NCI-H2196 (cell line): ENCODE measurements around the gene MDM1.

Experiments
- DNase-seq: peaks from one replicate; lab custom pipeline; 2025; ENCODE audit not compliant: unreplicated experiment; lab: John Stamatoyannopoulos, UW

The MDM1 gene, protein sequence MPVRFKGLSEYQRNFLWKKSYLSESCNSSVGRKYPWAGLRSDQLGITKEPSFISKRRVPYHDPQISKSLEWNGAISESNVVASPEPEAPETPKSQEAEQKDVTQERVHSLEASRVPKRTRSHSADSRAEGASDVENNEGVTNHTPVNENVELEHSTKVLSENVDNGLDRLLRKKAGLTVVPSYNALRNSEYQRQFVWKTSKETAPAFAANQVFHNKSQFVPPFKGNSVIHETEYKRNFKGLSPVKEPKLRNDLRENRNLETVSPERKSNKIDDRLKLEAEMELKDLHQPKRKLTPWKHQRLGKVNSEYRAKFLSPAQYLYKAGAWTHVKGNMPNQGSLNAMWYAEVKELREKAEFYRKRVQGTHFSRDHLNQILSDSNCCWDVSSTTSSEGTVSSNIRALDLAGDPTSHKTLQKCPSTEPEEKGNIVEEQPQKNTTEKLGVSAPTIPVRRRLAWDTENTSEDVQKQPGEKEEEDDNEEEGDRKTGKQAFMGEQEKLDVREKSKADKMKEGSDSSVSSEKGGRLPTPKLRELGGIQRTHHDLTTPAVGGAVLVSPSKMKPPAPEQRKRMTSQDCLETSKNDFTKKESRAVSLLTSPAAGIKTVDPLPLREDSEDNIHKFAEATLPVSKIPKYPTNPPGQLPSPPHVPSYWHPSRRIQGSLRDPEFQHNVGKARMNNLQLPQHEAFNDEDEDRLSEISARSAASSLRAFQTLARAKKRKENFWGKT

GRCh38 chr12:68331869-68332727 lies at the start of gene MDM1:
Gene MDM1, minus strand, starts transcription at chr12:68332362. Its CDS starts 117 bp downstream, at chr12:68332245.
- peak; percentile 99 for DNase-seq

GRCh38 chr12:68381476-68382219 lies 49.5 kb upstream of the MDM1 start:
- DNase-seq, result no peak

DNA sequence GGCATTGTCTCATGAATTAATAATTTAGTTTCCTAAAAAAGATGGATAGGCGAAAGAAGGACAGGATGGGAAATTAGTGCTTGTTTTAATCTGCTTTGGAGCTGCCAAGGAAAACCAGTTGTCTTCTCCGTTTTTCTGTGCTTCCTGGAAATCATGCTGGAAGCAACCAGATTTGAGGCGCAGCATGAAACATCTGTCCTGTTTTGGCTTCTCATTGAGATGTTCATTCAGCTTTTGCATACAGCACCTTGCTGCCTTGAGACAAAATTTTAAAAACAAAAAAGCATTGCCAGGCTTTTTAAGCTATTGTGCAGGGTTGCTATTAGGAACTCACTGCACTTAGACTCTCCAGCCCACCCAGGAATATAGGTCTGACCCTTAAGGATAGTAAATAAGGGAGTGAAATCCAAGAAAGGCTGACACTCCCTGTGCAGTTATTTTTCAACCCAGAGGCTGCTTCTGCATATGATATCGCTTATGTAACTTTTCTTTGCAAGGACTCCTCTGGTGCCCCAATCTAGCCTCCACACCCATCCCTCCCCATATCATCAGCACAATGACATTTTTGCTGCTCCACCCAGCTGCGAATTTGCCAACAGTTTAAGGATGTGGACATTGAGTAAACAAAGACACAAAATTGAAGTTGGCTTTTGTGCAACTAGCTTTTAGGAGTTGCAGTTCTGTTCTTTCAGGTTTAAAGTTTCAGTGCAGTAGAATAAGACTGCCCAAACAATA lies 46.9 kb upstream of the MDM1 start:
- DNase-seq, result no peak

- no peak for DNase-seq
Observed at GRCh38 chr12:68377881-68378280, 45.7 kb upstream of the MDM1 start.

DNA sequence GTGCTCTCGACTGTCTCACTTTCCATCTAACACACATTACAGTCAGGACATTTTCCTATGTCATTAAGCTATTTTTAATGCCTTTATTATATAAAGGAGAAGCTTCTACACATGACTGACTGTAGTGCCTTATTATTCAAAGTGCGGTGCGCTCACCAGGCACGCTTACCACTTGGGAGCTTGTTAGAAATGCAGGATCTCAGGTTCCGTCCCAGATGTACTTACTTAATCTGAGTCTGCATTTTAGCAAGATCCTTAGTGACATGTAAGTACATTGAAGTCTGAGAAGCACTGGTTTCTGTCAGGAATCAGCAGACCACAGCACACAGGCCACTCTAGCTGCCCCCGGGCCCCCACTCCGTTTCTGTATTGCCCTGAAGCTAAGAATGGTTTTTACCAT lies 44.7 kb upstream of the MDM1 start:
- no peak for DNase-seq

DNA sequence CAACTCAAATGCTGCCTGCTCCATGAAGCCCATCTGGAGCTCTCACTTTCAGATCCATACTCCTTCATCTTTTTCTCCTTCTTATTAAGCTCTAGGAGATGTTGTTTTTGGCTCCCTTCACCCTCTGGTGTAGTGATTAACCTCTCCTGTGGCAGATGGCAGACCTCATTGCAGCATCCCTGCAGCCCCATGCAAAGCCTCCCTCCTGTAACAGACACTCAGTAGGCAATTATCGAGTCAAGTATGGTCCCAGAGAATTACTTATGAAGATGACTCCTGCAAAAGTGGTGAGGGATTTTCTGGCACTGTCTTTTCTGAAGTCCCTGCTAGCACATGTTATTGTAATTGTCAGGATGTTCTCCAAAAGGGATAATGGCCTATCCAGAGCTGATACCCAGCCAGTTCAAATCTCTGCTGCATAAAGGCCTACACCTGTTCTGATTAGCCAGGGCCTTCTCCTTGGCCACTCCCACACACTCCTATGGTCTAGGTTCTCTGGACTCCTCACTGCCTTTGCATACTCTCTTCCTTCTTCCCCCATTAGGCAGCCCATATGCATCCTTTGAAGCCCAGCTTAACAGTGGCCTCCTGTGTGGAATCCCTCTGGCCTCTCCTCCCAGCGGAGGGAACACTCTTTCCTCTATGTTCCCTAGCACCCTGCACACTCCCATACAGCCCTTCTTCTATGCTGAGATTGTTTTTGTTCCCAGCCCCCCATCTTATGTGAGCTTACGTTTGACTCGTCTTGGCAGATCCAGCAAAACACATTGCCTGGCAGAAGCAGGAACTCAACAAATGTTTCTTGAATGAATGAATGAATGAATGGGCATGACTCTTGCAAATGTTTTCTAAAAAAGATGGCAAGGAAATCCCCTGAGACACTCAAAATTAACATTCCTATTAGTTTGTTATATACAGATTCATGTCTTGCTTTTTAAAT lies 43.9 kb upstream of the MDM1 start:
- DNase-seq, result no peak

DNA sequence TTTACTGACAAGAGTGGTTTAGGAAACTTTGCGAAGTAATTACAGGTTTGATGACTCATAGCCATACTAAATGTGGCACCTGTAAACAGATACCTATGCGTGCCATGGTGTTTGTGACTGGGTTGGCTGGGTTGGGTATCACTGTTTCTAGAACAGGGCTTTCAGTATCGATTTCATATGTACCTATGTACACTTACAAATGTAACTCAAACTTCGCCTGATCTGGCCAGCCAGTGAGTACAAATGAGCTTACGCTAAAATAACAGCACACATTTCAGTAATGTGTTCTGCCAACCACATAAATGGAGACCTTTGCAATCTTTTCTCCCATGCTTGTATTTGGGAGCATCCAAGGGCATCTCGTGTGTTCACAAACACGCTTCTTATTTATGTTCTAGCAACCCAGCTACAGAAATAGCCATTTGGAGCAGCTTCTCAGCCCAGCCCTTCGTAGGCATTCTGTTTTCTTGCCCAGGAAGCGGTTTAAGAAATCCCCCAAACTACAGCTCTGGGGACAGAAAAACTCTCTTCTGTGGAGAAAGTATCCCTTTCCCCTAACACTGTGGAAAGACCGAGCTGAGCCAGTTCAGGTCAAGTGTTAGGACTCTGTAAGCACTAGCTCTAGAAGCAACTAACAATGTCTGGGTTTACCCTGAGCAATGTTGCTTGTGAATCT lies 42.3 kb upstream of the MDM1 start:
- DNase-seq, result peak; percentile 22

DNA sequence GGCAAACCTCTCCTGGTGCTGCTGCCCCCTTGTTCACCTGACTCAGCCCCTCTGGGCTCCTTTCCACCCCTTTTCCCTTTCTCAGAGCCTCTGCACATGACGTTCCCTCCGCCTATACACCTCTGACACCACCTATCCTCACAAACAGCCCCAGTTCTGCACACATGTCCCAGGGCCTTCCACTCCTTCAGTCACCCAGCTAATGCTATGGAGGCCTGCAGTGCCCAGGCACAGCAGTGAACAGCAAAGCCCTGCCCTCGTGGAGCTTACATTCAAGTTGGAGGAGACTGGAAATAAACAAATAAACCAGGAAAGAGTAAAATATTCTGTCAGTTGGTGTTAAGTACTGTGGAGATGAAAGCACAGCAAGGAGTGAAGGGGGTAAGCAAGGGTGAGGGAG lies 38.5 kb upstream of the MDM1 start:
- no peak for DNase-seq

- DNase-seq, result no peak
Observed at GRCh38 chr12:68370006-68370590, 37.9 kb upstream of the MDM1 start.

GRCh38 chr12:68368327-68368726 lies 36.2 kb upstream of the MDM1 start:
- DNase-seq, result no peak

GRCh38 chr12:68367903-68368302 lies 35.7 kb upstream of the MDM1 start:
- DNase-seq, result no peak

DNA sequence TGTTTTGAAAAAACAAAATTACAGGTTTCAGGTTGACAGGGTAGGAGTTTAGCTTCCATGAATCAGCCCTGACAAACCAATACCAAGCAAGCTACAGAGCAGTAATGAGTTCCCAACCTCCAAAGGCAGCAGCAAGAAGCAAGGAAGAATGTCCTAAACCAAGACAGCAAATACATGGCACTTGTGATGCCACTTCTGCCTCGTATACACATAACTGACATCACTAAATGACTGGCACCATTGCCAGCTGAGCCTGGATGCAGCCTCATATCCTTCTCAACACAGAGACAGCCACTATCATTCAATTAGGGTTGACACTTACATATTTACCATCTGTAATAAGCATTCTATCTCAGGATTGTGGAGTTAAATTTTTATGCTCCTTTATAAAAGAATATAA lies 35.0 kb upstream of the MDM1 start:
- DNase-seq, result no peak

GRCh38 chr12:68364893-68365725 lies 32.9 kb upstream of the MDM1 start:
- DNase-seq, result no peak

DNA sequence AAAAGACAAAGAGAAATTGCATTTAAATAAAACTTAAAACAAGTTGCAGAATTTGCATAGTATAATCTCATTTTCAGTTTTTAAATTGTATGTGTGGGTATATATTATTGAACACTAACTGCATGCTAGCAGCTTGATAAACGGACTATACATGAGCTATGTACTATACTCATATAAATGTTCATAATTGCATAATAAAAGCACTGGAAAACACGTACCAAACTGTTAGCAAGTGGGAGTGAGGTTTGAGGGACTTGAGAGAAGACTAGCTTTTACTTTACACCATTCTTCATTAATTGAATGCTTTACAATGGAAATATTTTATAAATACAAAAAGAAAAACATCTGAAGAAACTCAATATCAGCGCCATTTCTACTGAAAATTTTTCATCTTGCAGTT lies 32.2 kb upstream of the MDM1 start:
- no peak for DNase-seq

- DNase-seq, result no peak
Observed at GRCh38 chr12:68361953-68362352, 29.8 kb upstream of the MDM1 start.

DNA sequence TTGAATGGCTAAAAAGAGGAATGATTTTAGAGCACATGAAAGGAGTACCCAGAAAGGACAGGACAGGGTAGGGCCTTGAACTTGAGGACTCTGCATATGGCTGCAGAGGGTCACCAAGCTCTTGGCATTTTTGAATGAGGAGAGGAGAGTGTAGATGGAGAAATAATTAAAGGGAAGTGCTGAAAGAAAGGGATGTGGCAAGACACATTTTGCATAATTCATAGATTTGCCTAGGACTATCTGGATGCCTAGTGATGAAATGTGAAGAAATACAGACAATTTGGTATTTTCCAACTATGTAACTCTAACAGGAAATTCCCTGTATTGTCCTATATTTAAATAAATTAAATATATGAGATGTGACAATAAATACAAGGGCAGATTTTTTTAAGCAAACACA lies 27.5 kb upstream of the MDM1 start:
- no peak for DNase-seq
